Measurements from ENCODE around the gene CRMP1. TPM values are rescaled to one million over a fixed set of nuclear protein-coding genes. Genes with fewer than 3 reads are reported as not detected.

Gene CRMP1
- total RNA-seq, 4 donors from 2014 or later, result 1.2 to 4.0 (median 2.3) TPM

- intact Hi-C loops (cut with DNase I), result no loop called here
- no peak overlapping the region for H3K27ac ChIP-seq (replicated peaks in 1 of 4)
- TF ChIP-seq EP300 (IDR thresholded peaks at IDR 0.05) (no peak), POLR2AphosphoS5 (IDR thresholded peaks at IDR 0.05) (no peak), POLR2A (IDR thresholded peaks at IDR 0.05; ENCODE audit: low read depth) (no peak)
- TF ChIP-seq, protein P1, sequence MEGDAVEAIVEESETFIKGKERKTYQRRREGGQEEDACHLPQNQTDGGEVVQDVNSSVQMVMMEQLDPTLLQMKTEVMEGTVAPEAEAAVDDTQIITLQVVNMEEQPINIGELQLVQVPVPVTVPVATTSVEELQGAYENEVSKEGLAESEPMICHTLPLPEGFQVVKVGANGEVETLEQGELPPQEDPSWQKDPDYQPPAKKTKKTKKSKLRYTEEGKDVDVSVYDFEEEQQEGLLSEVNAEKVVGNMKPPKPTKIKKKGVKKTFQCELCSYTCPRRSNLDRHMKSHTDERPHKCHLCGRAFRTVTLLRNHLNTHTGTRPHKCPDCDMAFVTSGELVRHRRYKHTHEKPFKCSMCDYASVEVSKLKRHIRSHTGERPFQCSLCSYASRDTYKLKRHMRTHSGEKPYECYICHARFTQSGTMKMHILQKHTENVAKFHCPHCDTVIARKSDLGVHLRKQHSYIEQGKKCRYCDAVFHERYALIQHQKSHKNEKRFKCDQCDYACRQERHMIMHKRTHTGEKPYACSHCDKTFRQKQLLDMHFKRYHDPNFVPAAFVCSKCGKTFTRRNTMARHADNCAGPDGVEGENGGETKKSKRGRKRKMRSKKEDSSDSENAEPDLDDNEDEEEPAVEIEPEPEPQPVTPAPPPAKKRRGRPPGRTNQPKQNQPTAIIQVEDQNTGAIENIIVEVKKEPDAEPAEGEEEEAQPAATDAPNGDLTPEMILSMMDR (IDR thresholded peaks at IDR 0.05), result no peak
- H3K4me3 ChIP-seq, result no peak overlapping the region
- peaks cover 0 to 58% (median 0%) of the 10 kb centered on the region in 4 donors for H3K27me3 ChIP-seq
- DNase-seq (ENCODE audit: extremely low spot score), result no peak
- no peaks in the 10 kb centered on the region for H3K36me3 ChIP-seq
- no peaks in the 10 kb centered on the region for H3K9me3 ChIP-seq
- no peaks in the 10 kb centered on the region for H3K4me1 ChIP-seq
- WGBS, result 33% methylated on average over 4 of the region's 4 CpGs
Measured at GRCh38 chr4:5933116-5933515, 40.2 kb upstream of the CRMP1 start.

- 67% methylated on average over 12 of the region's 12 CpGs for WGBS
- no peak overlapping the region for H3K4me3 ChIP-seq
- no peak for TF ChIP-seq EP300 (IDR thresholded peaks at IDR 0.05)
- no peak for TF ChIP-seq POLR2A (IDR thresholded peaks at IDR 0.05; ENCODE audit: low read depth)
- TF ChIP-seq POLR2AphosphoS5 (IDR thresholded peaks at IDR 0.05), result no peak
- TF ChIP-seq, protein P1 (IDR thresholded peaks at IDR 0.05), result no peak
- no peaks in the 10 kb centered on the region for H3K36me3 ChIP-seq
- intact Hi-C loops (cut with DNase I), result no loop called here
- H3K27me3 ChIP-seq, result peaks cover 0 to 64% (median 0%) of the 10 kb centered on the region in 4 donors
- H3K27ac ChIP-seq (replicated peaks in 1 of 4), result no peak overlapping the region
- no peaks in the 10 kb centered on the region for H3K9me3 ChIP-seq
- no peak for DNase-seq (ENCODE audit: extremely low spot score)
- H3K4me1 ChIP-seq, result no peaks in the 10 kb centered on the region
Measured at GRCh38 chr4:5932035-5932568, 39.2 kb upstream of the CRMP1 start.

GRCh38 chr4:5931526-5931925 is 38.6 kb upstream of the CRMP1 start:
- no peaks in the 10 kb centered on the region for H3K36me3 ChIP-seq
- no peaks in the 10 kb centered on the region for H3K4me1 ChIP-seq
- whole genome bisulfite sequencing, result 47% methylated on average over 9 of the region's 9 CpGs

DNA sequence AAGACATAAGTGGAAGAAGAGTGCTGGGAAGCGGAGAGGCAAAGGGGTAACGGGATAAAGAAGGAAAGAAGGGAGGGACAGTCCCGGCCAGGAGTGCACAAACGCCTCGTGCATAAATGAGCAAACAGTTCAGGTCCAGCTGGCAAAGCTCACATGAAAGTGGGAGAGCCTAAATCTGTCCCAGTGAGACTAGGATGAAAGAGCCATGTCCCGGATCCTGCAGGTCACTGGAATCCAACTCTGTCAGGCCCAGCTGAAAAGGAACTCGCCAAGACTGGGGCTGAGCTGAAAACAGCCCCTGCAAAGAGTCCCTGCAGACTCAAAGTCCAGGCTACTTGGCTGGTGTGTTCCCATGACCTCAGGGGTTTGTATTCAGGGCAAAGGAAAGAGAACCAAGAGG is 38.0 kb upstream of the CRMP1 start:
- Histone ChIP-seq H3K36me3 (no peaks in the 10 kb centered on the region), H3K4me3 (no peak overlapping the region), H3K9me3 (no peaks in the 10 kb centered on the region), H3K27ac (replicated peaks in 1 of 4) (no peak overlapping the region), H3K4me1 (no peaks in the 10 kb centered on the region), H3K27me3 (peaks cover 0 to 67% (median 0%) of the 10 kb centered on the region in 4 donors)
- intact Hi-C loops (cut with DNase I), result no loop called here
- 71% methylated on average over 7 of the region's 7 CpGs for WGBS
- no peak for DNase-seq (ENCODE audit: extremely low spot score)
- no peak for TF ChIP-seq POLR2AphosphoS5 (IDR thresholded peaks at IDR 0.05)
- TF ChIP-seq, protein P1 (IDR thresholded peaks at IDR 0.05), result no peak
- no peak for TF ChIP-seq EP300 (IDR thresholded peaks at IDR 0.05)
- TF ChIP-seq POLR2A (IDR thresholded peaks at IDR 0.05; ENCODE audit: low read depth), result no peak

More at GRCh38 chr4:5931526-5931925, 38.6 kb upstream of the CRMP1 start:
- no peak overlapping the region for H3K4me3 ChIP-seq
- no peaks in the 10 kb centered on the region for H3K9me3 ChIP-seq
- peaks cover 0 to 64% (median 0%) of the 10 kb centered on the region in 4 donors for H3K27me3 ChIP-seq
- intact Hi-C loops (cut with DNase I), result no loop called here
- DNase-seq (ENCODE audit: extremely low spot score), result no peak
- TF ChIP-seq POLR2A (IDR thresholded peaks at IDR 0.05; ENCODE audit: low read depth) (no peak), POLR2AphosphoS5 (IDR thresholded peaks at IDR 0.05) (no peak), EP300 (IDR thresholded peaks at IDR 0.05) (no peak)
- TF ChIP-seq, protein P1 (IDR thresholded peaks at IDR 0.05), result no peak
- H3K27ac ChIP-seq (replicated peaks in 1 of 4), result no peak overlapping the region

- H3K27me3 ChIP-seq, result peaks cover 0 to 71% (median 0%) of the 10 kb centered on the region in 4 donors
- no peaks in the 10 kb centered on the region for H3K36me3 ChIP-seq
- no peaks in the 10 kb centered on the region for H3K9me3 ChIP-seq
- intact Hi-C loops (cut with DNase I), result no loop called here
- no peak overlapping the region for H3K27ac ChIP-seq (replicated peaks in 1 of 4)
- H3K4me1 ChIP-seq, result no peaks in the 10 kb centered on the region
- no peak for DNase-seq (ENCODE audit: extremely low spot score)
- no peak overlapping the region for H3K4me3 ChIP-seq
- 90% methylated on average over 8 of the region's 8 CpGs for WGBS
- TF ChIP-seq POLR2AphosphoS5 (IDR thresholded peaks at IDR 0.05) (no peak), EP300 (IDR thresholded peaks at IDR 0.05) (no peak), POLR2A (IDR thresholded peaks at IDR 0.05; ENCODE audit: low read depth) (no peak)
- TF ChIP-seq, protein P1 (IDR thresholded peaks at IDR 0.05), result no peak
Measured at GRCh38 chr4:5930456-5930855, 37.6 kb upstream of the CRMP1 start.

Data from esophagus muscularis mucosa (tissue), 4 donors.